Testis (tissue), 2 donors: ENCODE results near the gene MRPL20.
"Not testable (repeated sequence)": the region's sequence is repeated elsewhere in the genome, so short reads cannot be mapped to it uniquely, and the experiment has no call there.

ENCODE experiments used
- POLR2A ChIP-seq: fragments of 450-650 bp; IDR thresholded peaks from one replicate; pipeline ENCODE4 v1.6.1; 2017; ENCODE audit warnings: antibody characterized with exemption, mild to moderate bottlenecking, moderate library complexity
- TF ChIP-seq, protein P1 (sequence below), 3 experiments: fragments of 450-650 bp in 2 of 3; fragments of 200-600 bp in 1 of 3; sonication (generic) in 1 of 3; IDR thresholded peaks; one replicate each; pipeline ENCODE4 v1.5.1; 2016 to 2019; ENCODE audit warnings: antibody characterized with exemption in 3 of 3, mild to moderate bottlenecking in 2 of 3, moderate library complexity in 1 of 3

DNA sequence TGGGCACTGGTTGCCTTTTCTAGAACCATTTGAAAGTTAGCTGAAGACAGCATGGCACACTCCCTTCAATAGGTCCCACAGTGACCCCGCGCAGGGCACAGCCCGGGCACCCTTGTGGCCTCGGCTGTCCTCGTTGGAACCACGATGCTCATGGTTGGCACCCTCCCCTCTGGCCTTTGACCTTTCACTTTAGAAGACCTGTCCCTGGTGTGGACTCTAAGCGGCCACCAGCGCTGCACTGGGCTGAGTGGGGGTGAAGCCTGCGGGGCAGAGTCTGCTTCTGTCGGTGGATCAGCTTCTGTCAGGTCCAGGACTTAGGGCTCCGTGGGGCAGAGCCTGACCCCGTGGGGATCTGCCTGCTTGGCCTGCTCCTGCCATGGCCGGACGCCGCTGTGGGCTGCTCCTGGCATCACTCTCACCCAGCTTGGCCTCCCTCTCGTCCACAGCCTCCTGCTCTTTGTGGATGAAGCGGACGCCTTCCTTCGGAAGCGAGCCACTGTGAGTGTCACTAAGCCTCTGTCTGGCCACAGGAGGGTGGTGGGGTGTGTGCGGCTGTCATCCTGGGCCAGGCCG lies 49.7 kb upstream of the MRPL20 start:
- TF ChIP-seq POLR2A, result not testable (repeated sequence)
- TF ChIP-seq, protein P1, sequence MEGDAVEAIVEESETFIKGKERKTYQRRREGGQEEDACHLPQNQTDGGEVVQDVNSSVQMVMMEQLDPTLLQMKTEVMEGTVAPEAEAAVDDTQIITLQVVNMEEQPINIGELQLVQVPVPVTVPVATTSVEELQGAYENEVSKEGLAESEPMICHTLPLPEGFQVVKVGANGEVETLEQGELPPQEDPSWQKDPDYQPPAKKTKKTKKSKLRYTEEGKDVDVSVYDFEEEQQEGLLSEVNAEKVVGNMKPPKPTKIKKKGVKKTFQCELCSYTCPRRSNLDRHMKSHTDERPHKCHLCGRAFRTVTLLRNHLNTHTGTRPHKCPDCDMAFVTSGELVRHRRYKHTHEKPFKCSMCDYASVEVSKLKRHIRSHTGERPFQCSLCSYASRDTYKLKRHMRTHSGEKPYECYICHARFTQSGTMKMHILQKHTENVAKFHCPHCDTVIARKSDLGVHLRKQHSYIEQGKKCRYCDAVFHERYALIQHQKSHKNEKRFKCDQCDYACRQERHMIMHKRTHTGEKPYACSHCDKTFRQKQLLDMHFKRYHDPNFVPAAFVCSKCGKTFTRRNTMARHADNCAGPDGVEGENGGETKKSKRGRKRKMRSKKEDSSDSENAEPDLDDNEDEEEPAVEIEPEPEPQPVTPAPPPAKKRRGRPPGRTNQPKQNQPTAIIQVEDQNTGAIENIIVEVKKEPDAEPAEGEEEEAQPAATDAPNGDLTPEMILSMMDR (IDR thresholded peaks at IDR 0.05), result not testable (repeated sequence)
